Pancreas (tissue), 10 donors: ENCODE measurements around the gene GNAZ. TPM values are rescaled to one million over a fixed set of nuclear protein-coding genes. Genes with fewer than 3 reads are reported as not detected.

Source experiments
- ATAC-seq, 4 donors: fragments of 200-7000 bp; cut with Tn5 transposase; one replicate each; pipeline versions ENCODE4 v1.8.0 to v1.9.1; 2020; ENCODE audit warnings: mild to moderate bottlenecking in 4 of 4, moderate library complexity in 4 of 4
- DNase-seq, 6 donors: peaks; one replicate each; pipeline ENCODE4 v3.0.0-alpha.2; 2020
- FAIRE-seq: peaks from 2 replicates; lab custom pipeline; 2012; peaks lifted over from hg19 to GRCh38; lab: Jason Lieb, UNC
- H3K27ac ChIP-seq, 4 donors: fragments of 200-600 bp; sonication (generic); 1 replicate in 3 of 4; 2 replicates in 1 of 4; pipeline versions ENCODE4 v1.5.0 to v1.8.0; 2020
- H3K27me3 ChIP-seq, 4 donors: fragments of 200-600 bp; one replicate each; pipeline ENCODE4 v1.8.0; 2021
- H3K36me3 ChIP-seq, 3 donors: fragments of 200-600 bp; sonication (generic) in 1 of 3; one replicate each; pipeline versions ENCODE4 v1.5.0 to v1.8.0; 2020 to 2021
- H3K4me1 ChIP-seq, 3 donors: fragments of 200-600 bp; one replicate each; pipeline ENCODE4 v1.8.0; 2021
- H3K4me3 ChIP-seq, 4 donors: fragments of 200-600 bp; sonication (generic) in 2 of 4; one replicate each; pipeline versions ENCODE4 v1.5.0 to v1.8.0; 2020 to 2021
- H3K9me3 ChIP-seq, 4 donors: fragments of 200-600 bp; one replicate each; pipeline ENCODE4 v1.8.0; 2021
- whole genome bisulfite sequencing, 2 donors: extraction: QIAGEN DNeasy Blood & Tissue Kit; methylation state at CpG; one replicate each; pipeline ENCODE4 v1.1.7; 2013; 5-methylcytosine and 5-hydroxymethylcytosine counted together
- intact Hi-C, 3 donors: fragments of 100-400 bp; cut with DNase I; formaldehyde crosslinking; loops; one replicate each; pipeline versions ENCODE4 v1.11.1 to v1.14.2; 2022
- polyA plus RNA-seq, 2 donors: library from polyadenylated mRNA; stranded (reverse); fragments of 200-250 nt; gene quantifications; one replicate each; pipeline ENCODE4 v1.2.3, GENCODE V29; 2013
- total RNA-seq, 6 donors: library from RNA; stranded (reverse); fragmentation: NEBNext Ultra II Directional in 4 of 6; extraction: Animal tissue kit (Norgen Biotek cat#: 25700) in 4 of 6; gene quantifications; one replicate each; pipeline versions ENCODE4 v1.2.1 to v1.2.4, GENCODE V29; 2021 to 2023
- TF ChIP-seq, protein P1 (sequence below), 4 donors: fragments of 200-600 bp; sonication (generic) in 3 of 4; IDR thresholded peaks; one replicate each; pipeline versions ENCODE4 v1.5.0 to v1.8.0; 2021; ENCODE audit warnings: antibody characterized with exemption in 4 of 4
- donor health status: healthy with polysubstance abuse.
- donor health status: DM: no; HTN: no; CAD: no; lungs with moderate emphysema.
- donor health status: DM: no; HTN: no; CAD: no.
- donor health status: control.
- donor health status: control.
- donor health status: Bipolar disorder and iron deficiency.
- donor health status: DM: yes; HTN: yes; CAD: no.
- donor health status: DM: no; HTN: no; CAD: no.
- donor health status: DM: no; HTN: no; CAD: no.
- donor health status: DM: yes; HTN: yes; CAD: no.

Gene GNAZ
- total and polyA plus RNA-seq, 8 donors, result 0.88 to 9.7 (median 2.1) TPM

DNA sequence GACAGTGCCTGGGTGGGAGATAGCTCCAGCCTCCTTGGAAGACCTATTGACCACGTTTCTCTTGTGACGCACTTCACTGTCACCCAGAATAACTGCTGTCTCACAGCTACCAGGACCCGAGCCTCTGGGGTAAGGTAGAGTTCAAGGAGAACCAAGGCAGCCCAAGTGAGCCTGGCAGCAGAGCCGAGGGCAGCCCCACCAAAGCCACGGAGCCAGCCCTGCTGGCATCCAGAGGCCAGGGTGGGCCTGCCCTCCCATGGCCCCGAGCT is 38.7 kb downstream of the GNAZ start:
- WGBS, 2 donors, result 80 to 85% methylated on average over 6 of the region's 6 CpGs
- Histone ChIP-seq H3K36me3 (no peaks in the 10 kb centered on the region), H3K27me3 (no peaks in the 10 kb centered on the region), H3K27ac (no peak overlapping the region), H3K4me1 (no peaks in the 10 kb centered on the region), H3K4me3 (no peak overlapping the region), H3K9me3 (no peaks in the 10 kb centered on the region)
- ATAC-seq (no peak), FAIRE-seq (no peak), DNase-seq (no peak)
- TF ChIP-seq, protein P1, sequence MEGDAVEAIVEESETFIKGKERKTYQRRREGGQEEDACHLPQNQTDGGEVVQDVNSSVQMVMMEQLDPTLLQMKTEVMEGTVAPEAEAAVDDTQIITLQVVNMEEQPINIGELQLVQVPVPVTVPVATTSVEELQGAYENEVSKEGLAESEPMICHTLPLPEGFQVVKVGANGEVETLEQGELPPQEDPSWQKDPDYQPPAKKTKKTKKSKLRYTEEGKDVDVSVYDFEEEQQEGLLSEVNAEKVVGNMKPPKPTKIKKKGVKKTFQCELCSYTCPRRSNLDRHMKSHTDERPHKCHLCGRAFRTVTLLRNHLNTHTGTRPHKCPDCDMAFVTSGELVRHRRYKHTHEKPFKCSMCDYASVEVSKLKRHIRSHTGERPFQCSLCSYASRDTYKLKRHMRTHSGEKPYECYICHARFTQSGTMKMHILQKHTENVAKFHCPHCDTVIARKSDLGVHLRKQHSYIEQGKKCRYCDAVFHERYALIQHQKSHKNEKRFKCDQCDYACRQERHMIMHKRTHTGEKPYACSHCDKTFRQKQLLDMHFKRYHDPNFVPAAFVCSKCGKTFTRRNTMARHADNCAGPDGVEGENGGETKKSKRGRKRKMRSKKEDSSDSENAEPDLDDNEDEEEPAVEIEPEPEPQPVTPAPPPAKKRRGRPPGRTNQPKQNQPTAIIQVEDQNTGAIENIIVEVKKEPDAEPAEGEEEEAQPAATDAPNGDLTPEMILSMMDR (IDR thresholded peaks at IDR 0.05), result no peak
- intact Hi-C loops, result no loop called here

DNA sequence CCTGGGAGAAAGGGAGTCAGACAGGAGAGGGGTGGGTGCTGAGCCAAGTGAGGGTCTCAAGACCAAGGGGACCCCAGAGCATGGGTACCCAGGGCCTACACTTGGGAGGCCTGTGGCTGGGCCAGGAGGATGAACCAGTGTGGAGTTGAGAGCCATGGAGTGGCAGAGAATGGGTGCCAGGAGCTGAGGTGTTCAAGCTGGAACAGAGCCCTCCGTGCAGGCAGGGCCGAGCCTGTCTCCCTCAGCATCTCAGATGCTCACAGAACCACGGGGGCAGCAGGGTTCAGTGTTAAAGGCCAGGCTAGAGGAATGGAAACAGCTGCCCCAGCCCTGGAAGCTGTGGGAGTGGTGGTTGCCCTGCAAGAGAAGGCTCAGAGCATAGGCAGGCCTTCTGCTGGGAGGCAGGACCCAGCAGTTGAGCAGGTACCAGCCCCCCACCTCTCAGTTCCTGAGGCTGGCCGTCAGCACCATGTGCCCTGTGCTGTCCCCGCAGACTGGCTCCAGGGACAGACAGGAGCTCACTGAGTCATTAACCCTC is 39.2 kb downstream of the GNAZ start:
- FAIRE-seq (no peak), ATAC-seq (no peak), DNase-seq (no peak)
- 73 to 79% methylated on average over 5 of the region's 5 CpGs for WGBS, 2 donors
- Histone ChIP-seq H3K36me3 (no peaks in the 10 kb centered on the region), H3K9me3 (no peaks in the 10 kb centered on the region), H3K27ac (no peak overlapping the region), H3K27me3 (no peaks in the 10 kb centered on the region), H3K4me3 (no peak overlapping the region), H3K4me1 (no peaks in the 10 kb centered on the region)
- intact Hi-C loops, result no loop called here
- TF ChIP-seq, protein P1 (IDR thresholded peaks at IDR 0.05), result no peak

DNA sequence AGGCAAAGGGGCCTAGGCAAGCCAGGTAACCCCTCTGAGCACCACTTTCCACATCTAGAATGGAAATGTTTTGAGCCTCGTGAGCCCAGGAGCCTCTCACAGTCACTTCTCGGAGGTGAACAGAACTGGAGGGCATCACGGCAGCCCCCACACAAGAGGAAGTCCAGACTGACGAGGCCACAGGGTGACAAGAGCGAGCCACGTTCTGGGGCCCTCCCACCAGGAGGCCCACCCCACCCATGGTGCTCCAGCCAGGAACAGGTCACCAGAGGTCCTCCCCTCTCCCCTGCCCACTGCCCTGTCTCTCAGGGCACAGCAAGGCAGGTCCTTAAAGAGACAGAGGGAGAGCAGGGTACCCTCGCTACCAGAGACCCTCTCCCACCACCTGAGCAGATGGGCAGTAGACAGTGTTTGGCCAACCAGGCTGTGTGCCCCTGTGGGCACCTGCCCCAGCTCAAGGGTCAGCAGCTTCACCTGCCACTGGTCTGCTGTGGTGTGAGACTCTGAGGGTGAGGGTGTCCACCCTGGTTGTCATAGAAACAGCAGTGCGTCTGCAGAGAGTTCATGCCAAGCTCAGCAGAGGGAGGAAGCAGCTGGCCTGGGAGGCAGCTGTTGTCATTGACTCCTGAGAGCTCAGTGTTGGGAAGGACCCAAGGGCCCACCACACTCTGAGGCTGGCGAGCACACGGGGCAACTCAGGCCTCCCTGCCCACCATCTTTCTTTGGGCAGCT is 40.0 kb downstream of the GNAZ start:
- DNase-seq (no peak), ATAC-seq (peak in 3 of 4 donors; percentile 26 to 53 (median 49)), FAIRE-seq (no peak)
- Histone ChIP-seq H3K27me3 (no peaks in the 10 kb centered on the region), H3K4me1 (no peaks in the 10 kb centered on the region), H3K36me3 (no peaks in the 10 kb centered on the region), H3K27ac (no peak overlapping the region), H3K9me3 (no peaks in the 10 kb centered on the region), H3K4me3 (no peak overlapping the region)
- intact Hi-C loops, result no loop called here
- 69 to 78% methylated on average over 9 to 10 of the region's 10 CpGs for WGBS, 2 donors
- TF ChIP-seq, protein P1 (IDR thresholded peaks at IDR 0.05), result no peak

DNA sequence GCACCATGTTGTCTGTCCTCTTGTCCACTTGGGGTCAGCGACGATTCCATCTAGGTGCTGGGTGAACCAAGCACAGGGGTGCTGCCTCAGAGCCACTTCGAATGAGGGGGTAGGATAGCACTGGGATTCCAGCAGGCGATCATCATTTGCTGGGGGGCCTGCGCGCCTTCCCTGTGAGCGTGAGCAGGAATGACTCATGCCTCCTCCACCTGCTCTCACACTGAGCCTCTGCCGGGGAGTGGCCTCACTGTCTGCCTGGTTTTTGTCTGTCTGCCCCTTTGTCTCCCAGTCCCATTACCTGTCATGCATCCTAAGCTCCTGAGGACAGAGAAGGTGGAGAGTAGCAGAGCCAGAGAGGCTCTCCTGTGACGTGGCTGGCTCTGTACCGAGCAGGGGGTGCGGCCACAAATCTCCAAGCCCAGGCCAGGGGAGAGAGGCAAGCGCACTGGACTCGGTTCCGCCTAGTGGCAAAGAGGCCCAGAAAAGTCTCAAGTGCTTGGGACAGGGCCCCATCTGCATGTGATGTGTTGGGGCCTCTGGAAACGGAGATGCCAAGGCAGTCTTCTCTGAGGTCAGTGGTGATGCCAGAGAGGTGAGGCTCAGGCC is 40.7 kb downstream of the GNAZ start:
- WGBS, 2 donors, result 80 to 83% methylated on average over 15 of the region's 15 CpGs
- DNase-seq (no peak), ATAC-seq (no peak), FAIRE-seq (no peak)
- Histone ChIP-seq H3K36me3 (no peaks in the 10 kb centered on the region), H3K4me3 (no peak overlapping the region), H3K27ac (no peak overlapping the region), H3K27me3 (no peaks in the 10 kb centered on the region), H3K4me1 (no peaks in the 10 kb centered on the region), H3K9me3 (no peaks in the 10 kb centered on the region)
- intact Hi-C loops, result no loop called here
- TF ChIP-seq, protein P1 (IDR thresholded peaks at IDR 0.05), result no peak

DNA sequence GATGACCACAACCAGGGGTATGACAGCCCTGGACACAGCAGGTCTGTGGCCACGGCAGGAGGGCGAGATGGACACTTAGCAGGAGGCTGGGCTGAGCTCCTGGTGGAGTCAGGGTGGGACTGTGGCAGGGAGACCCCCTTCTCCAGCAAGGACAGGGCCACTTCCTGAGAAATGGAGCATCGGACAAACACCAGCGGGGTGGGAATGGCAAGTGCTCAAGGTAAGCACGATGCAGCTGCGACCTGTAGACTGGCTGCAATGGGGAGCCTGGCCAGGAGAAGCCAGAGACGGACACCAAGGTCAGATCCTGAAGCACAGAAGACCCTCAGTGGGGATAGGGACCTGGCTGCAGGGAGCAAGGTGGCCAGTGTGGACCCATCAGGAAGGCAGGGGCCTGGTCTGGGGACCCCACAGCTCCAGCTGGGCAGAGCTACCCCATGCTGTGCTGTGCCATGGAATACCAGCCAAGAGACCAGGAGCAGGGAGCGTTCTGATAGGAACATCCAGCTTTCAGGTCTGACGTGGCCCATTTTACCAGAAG is 42.2 kb downstream of the GNAZ start:
- intact Hi-C loops, result no loop called here
- TF ChIP-seq, protein P1 (IDR thresholded peaks at IDR 0.05), result no peak
- Histone ChIP-seq H3K36me3 (no peaks in the 10 kb centered on the region), H3K27me3 (no peaks in the 10 kb centered on the region), H3K9me3 (no peaks in the 10 kb centered on the region), H3K27ac (no peak overlapping the region), H3K4me3 (no peak overlapping the region), H3K4me1 (no peaks in the 10 kb centered on the region)
- 83 to 89% methylated on average over 9 of the region's 9 CpGs for WGBS, 2 donors
- FAIRE-seq (no peak), DNase-seq (peak in 1 of 6 donors; percentile 26), ATAC-seq (no peak)
